H1 (cell line): ENCODE results near the gene CEACAM21. TPM values are rescaled to one million over a fixed set of nuclear protein-coding genes. Genes with fewer than 3 reads are reported as not detected.

Experiments used
- CTCF ChIA-PET: fragments of 300-600 bp; sonication (Branson Sonifier 250); formaldehyde crosslinking; loops from one replicate; lab custom pipeline; 2021; ENCODE audit not compliant: partially characterized antibody; lab: Charles Lee
- POLR2A ChIA-PET: fragments of 300-600 bp; sonication (Branson Sonifier 250); formaldehyde crosslinking; loops from one replicate; lab custom pipeline; 2021; ENCODE audit warnings: inconsistent platforms; ENCODE audit not compliant: partially characterized antibody; lab: Charles Lee
- DNase-seq, 2 experiments: peaks; one replicate each; pipeline versions ENCODE4 v3.0.0 to v3.0.0-alpha.2; 2010 to 2022; ENCODE audit warnings: low spot score in 2 of 2, low read depth in 1 of 2, mixed read lengths in 1 of 2
- FAIRE-seq: peaks from 2 replicates; lab custom pipeline; 2011; peaks lifted over from hg19 to GRCh38; lab: Jason Lieb, UNC
- H2AFZ ChIP-seq: 2 replicates; pipeline ENCODE4 v1.8.1; 2012; ENCODE audit warnings: low read length, inconsistent platforms
- H2AK5ac ChIP-seq: 2 replicates; pipeline ENCODE4 v1.6.1; 2013; ENCODE audit warnings: low read depth, low read length
- H2BK120ac ChIP-seq: replicated peaks from 2 replicates; pipeline ENCODE3; 2013; ENCODE audit warnings: low read depth, low read length, inconsistent platforms
- H2BK12ac ChIP-seq: 2 replicates; pipeline ENCODE4 v1.6.1; 2013; ENCODE audit warnings: low read depth, low read length
- H2BK15ac ChIP-seq: 2 replicates; pipeline ENCODE4 v1.6.1; 2013; ENCODE audit warnings: low read length
- H2BK20ac ChIP-seq: 2 replicates; pipeline ENCODE4 v1.6.1; 2013; ENCODE audit warnings: low read length
- H2BK5ac ChIP-seq: 2 replicates; pipeline ENCODE4 v1.6.1; 2013; ENCODE audit warnings: low read depth, low read length
- H3K14ac ChIP-seq: 2 replicates; pipeline ENCODE4 v1.6.1; 2013; ENCODE audit warnings: inconsistent platforms; ENCODE audit not compliant: insufficient read length
- H3K18ac ChIP-seq: 2 replicates; pipeline ENCODE4 v1.6.1; 2013; ENCODE audit warnings: low read length; ENCODE audit errors: extremely low read depth
- H3K23ac ChIP-seq: 2 replicates; pipeline ENCODE4 v1.6.1; 2013; ENCODE audit warnings: inconsistent platforms; ENCODE audit not compliant: insufficient read length
- H3K23me2 ChIP-seq: 2 replicates; pipeline ENCODE4 v1.6.1; 2013; ENCODE audit warnings: low read depth, low read length
- H3K27ac ChIP-seq: 2 replicates; pipeline ENCODE4 v1.6.1; 2011; ENCODE audit warnings: low read depth, low read length, inconsistent platforms
- H3K27me3 ChIP-seq, 4 experiments: replicated peaks in 1 of 4; 1 replicate in 1 of 4; 2 replicates in 3 of 4; pipeline versions ENCODE4 v1.6.1 to v1.8.1; 2011 to 2013; ENCODE audit warnings: low read length in 3 of 4, mild to moderate bottlenecking in 3 of 4, inconsistent platforms in 2 of 4, mixed read lengths in 2 of 4, moderate library complexity in 1 of 4; ENCODE audit not compliant: control insufficient read depth in 3 of 4, insufficient read depth in 3 of 4; ENCODE audit errors: extremely low read depth in 1 of 4
- H3K36me3 ChIP-seq, 4 experiments: 2 replicates each; pipeline versions ENCODE4 v1.6.1 to v1.8.1; 2011 to 2013; ENCODE audit warnings: mild to moderate bottlenecking in 4 of 4, low read length in 3 of 4, moderate library complexity in 2 of 4, control low read depth in 1 of 4, inconsistent platforms in 1 of 4; ENCODE audit not compliant: insufficient read depth in 4 of 4, control insufficient read depth in 2 of 4
- H3K4ac ChIP-seq: replicated peaks from 2 replicates; pipeline ENCODE3; 2013; ENCODE audit warnings: low read length, low read depth, mixed read lengths, inconsistent platforms; ENCODE audit not compliant: insufficient read length
- H3K4me1 ChIP-seq, 4 experiments: replicated peaks in 1 of 4; 1 replicate in 1 of 4; 2 replicates in 3 of 4; pipeline versions ENCODE4 v1.6.1 to v1.8.1; 2011 to 2013; ENCODE audit warnings: low read length in 3 of 4, inconsistent platforms in 2 of 4, mixed read lengths in 1 of 4; ENCODE audit not compliant: insufficient read depth in 4 of 4, control insufficient read depth in 3 of 4
- H3K4me2 ChIP-seq, 2 experiments: 2 replicates each; pipeline versions ENCODE4 v1.6.1 to v1.8.1; 2011 to 2013; ENCODE audit warnings: low read depth in 2 of 2, low read length in 2 of 2, control low read depth in 1 of 2, inconsistent platforms in 1 of 2, mild to moderate bottlenecking in 1 of 2; ENCODE audit not compliant: insufficient read depth in 1 of 2
- H3K4me3 ChIP-seq, 4 experiments: fragments of 200-600, 300-600 bp in 1 of 4; sonication (generic), shearing (Covaris generic), sonication (Bioruptor Twin) in 1 of 4; 2 replicates each; pipeline versions ENCODE4 v1.5.1 to v1.8.1; 2011 to 2016; ENCODE audit warnings: low read length in 4 of 4, low read depth in 3 of 4, control low read depth in 2 of 4, inconsistent platforms in 2 of 4, mild to moderate bottlenecking in 2 of 4, mixed read lengths in 1 of 4, moderate library complexity in 1 of 4; ENCODE audit not compliant: insufficient read depth in 2 of 4; ENCODE audit errors: extremely low read depth in 1 of 4
- H3K56ac ChIP-seq: replicated peaks from 2 replicates; pipeline ENCODE3; 2013; ENCODE audit warnings: low read depth, mild to moderate bottlenecking, mixed read lengths, low read length, inconsistent platforms; ENCODE audit not compliant: insufficient read length
- H3K79me1 ChIP-seq: 2 replicates; pipeline ENCODE4 v1.6.1; 2013; ENCODE audit warnings: low read depth, low read length, control low read depth
- H3K79me2 ChIP-seq, 2 experiments: 2 replicates each; pipeline versions ENCODE4 v1.6.1 to v1.8.1; 2012 to 2013; ENCODE audit warnings: low read length in 2 of 2, mild to moderate bottlenecking in 2 of 2, inconsistent platforms in 1 of 2; ENCODE audit not compliant: insufficient read depth in 2 of 2, control insufficient read depth in 1 of 2
- H3K9ac ChIP-seq, 4 experiments: replicated peaks in 1 of 4; 1 replicate in 1 of 4; 2 replicates in 3 of 4; pipeline versions ENCODE4 v1.6.1 to v1.8.1; 2011 to 2013; ENCODE audit warnings: low read depth in 3 of 4, low read length in 3 of 4, control low read depth in 2 of 4, mild to moderate bottlenecking in 2 of 4, moderate library complexity in 2 of 4, inconsistent platforms in 1 of 4; ENCODE audit errors: extremely low read depth in 1 of 4
- H3K9me3 ChIP-seq, 2 experiments: 2 replicates each; pipeline versions ENCODE4 v1.6.1 to v1.8.1; 2012 to 2013; ENCODE audit warnings: mild to moderate bottlenecking in 2 of 2, moderate library complexity in 2 of 2, control low read depth in 1 of 2, inconsistent platforms in 1 of 2, low read depth in 1 of 2, low read length in 1 of 2, mixed read lengths in 1 of 2; ENCODE audit not compliant: insufficient read depth in 2 of 2
- H4K20me1 ChIP-seq, 2 experiments: replicated peaks in 1 of 2; 2 replicates each; pipeline versions ENCODE3 to v1.8.1; 2011 to 2013; ENCODE audit warnings: inconsistent platforms in 2 of 2, low read length in 2 of 2, mild to moderate bottlenecking in 1 of 2; ENCODE audit not compliant: insufficient read depth in 2 of 2, control insufficient read depth in 1 of 2
- H4K5ac ChIP-seq: 2 replicates; pipeline ENCODE4 v1.6.1; 2013; ENCODE audit warnings: low read length, low read depth, mixed read lengths, inconsistent platforms; ENCODE audit not compliant: insufficient read length
- H4K8ac ChIP-seq: 2 replicates; pipeline ENCODE4 v1.8.0; 2013; ENCODE audit warnings: mild to moderate bottlenecking, moderate library complexity, low read length, inconsistent platforms; ENCODE audit not compliant: insufficient read depth; ENCODE audit errors: extremely low read depth
- H4K91ac ChIP-seq: replicated peaks from 2 replicates; pipeline ENCODE3; 2013; ENCODE audit warnings: low read length, mixed read lengths, inconsistent platforms; ENCODE audit not compliant: insufficient read length
- CTCF ChIP-seq, 3 experiments: IDR thresholded peaks; 1 replicate in 2 of 3; 2 replicates in 1 of 3; pipeline versions ENCODE4 v1.5.1 to v1.6.1; 2011; ENCODE audit warnings: low read length in 3 of 3, mild to moderate bottlenecking in 3 of 3, inconsistent platforms in 2 of 3, low read depth in 1 of 3, moderate library complexity in 1 of 3; ENCODE audit not compliant: insufficient read depth in 1 of 3; ENCODE audit errors: control extremely low read depth in 1 of 3
- RNF2 ChIP-seq: fragments of 200-900, 300-1000 bp; sonication (generic); IDR thresholded peaks from 2 replicates; pipeline ENCODE4 v1.7.1; 2016; ENCODE audit warnings: borderline replicate concordance, low read depth, mild to moderate bottlenecking, antibody characterized with exemption, low read length; ENCODE audit not compliant: poor library complexity, severe bottlenecking; ENCODE audit errors: missing control alignments
- WGBS, 2 experiments: shearing (Covaris generic) in 1 of 2; methylation state at CpG; one replicate each; pipeline versions ENCODE4 v1.1.6 to v1.1.7; 2013 to 2015; ENCODE audit warnings: low lambda C conversion rate in 2 of 2, mixed read lengths in 2 of 2, inconsistent platforms in 1 of 2, low coverage in 1 of 2, missing lambda C conversion rate in 1 of 2; ENCODE audit not compliant: insufficient replicate concordance in 2 of 2, insufficient coverage in 1 of 2, insufficient read length in 1 of 2; ENCODE audit errors: extremely low coverage in 1 of 2, missing lambda C conversion rate in 1 of 2; 5-methylcytosine and 5-hydroxymethylcytosine counted together
- polyA plus RNA-seq, 7 experiments: library from polyadenylated mRNA; depleted of rRNA in 3 of 7; stranded (reverse) in 5 of 7; unstranded in 2 of 7; fragments of >200 nt in 5 of 7; fragments of 200-250 nt in 2 of 7; gene quantifications; 1 replicate in 5 of 7; 2 replicates in 1 of 7; 4 replicates in 1 of 7; pipeline versions ENCODE4 v1.2.1 to v1.2.3, GENCODE V29; 2011 to 2013; ENCODE audit warnings: missing spikeins in 2 of 7, mixed read lengths in 2 of 7
- total RNA-seq: library from RNA; stranded (reverse); fragmentation: NEBNext Ultra II Directional; extraction: Animal tissue kit (Norgen Biotek cat#: 25700); gene quantifications from 2 replicates; pipeline ENCODE4 v1.2.1, GENCODE V29; 2021

CEACAM21 gene
- total and polyA plus RNA-seq, 2 of the 8 experiments (the other 6 are each of a cell fraction or from before 2014, with no cell fraction given): not detected

- H3K79me1 ChIP-seq: no peaks in the 10 kb centered on the region
- H2BK120ac ChIP-seq: no peak overlapping the region
- no peak overlapping the region for H4K91ac ChIP-seq
- no peak overlapping the region for H3K14ac ChIP-seq
- H4K5ac ChIP-seq: no peak overlapping the region
- H4K20me1 ChIP-seq: no peaks in the 10 kb centered on the region
- H2AK5ac ChIP-seq: no peak overlapping the region
- TF ChIP-seq CTCF (IDR thresholded peaks at IDR 0.05; ENCODE audit: control extremely low read depth in 1 of 3, insufficient read depth in 1 of 3, low read depth in 1 of 3, low read length in 3 of 3): peak in 2 of 3 experiments; percentile 16 to 33; a peak in 2 of 4 replicates
- no peak for TF ChIP-seq RNF2
- H2BK12ac ChIP-seq: no peak overlapping the region
- WGBS, 2 experiments: 73% methylated on average over 3 of the region's 3 CpGs; no CpG with 5 or more reads in 1 of the 2 experiments
- H3K27me3 ChIP-seq: peaks cover 0 to 18% (median 9%) of the 10 kb centered on the region in 4 experiments; a peak in 3 of 7 replicates
- no peaks in the 10 kb centered on the region for H3K36me3 ChIP-seq
- peak overlapping the region; percentile 39; the same call in 1 of the 2 replicates for H4K8ac ChIP-seq
- H3K79me2 ChIP-seq: no peaks in the 10 kb centered on the region
- H3K9ac ChIP-seq: no peak overlapping the region
- H3K56ac ChIP-seq: no peak overlapping the region
- no peak overlapping the region for H3K27ac ChIP-seq
- H2BK15ac ChIP-seq: no peak overlapping the region
- no peak overlapping the region for H3K4ac ChIP-seq
- DNase-seq (no peak), FAIRE-seq (no peak)
- H3K4me2 ChIP-seq: no peak overlapping the region
- ChIA-PET CTCF (interaction anchor here (0.6 to 18.5 kb wide), 23 partner anchors 8 to 229 kb away, joined by 3 to 364 read pairs (median 5); partner anchors contain the start of genes B3GNT8, DMAC2 and ERICH4), POLR2A (no interaction called here)
- no peak overlapping the region for H3K18ac ChIP-seq
- H3K4me3 ChIP-seq: no peak overlapping the region
- H3K4me1 ChIP-seq: no peaks in the 10 kb centered on the region; a peak in 2 of 7 replicates
- no peaks in the 10 kb centered on the region for H3K23me2 ChIP-seq
- no peak overlapping the region for H2AFZ ChIP-seq
- no peak overlapping the region for H2BK5ac ChIP-seq
- no peak overlapping the region for H2BK20ac ChIP-seq
- H3K23ac ChIP-seq: no peak overlapping the region
- H3K9me3 ChIP-seq: peaks cover 11 to 13% of the 10 kb centered on the region in 2 experiments; a peak in 2 of 4 replicates
Observed at GRCh38 chr19:41570179-41570578, 5.8 kb upstream of the CEACAM21 start.
